ENCODE results near the gene DEGS1. TPM values are rescaled to one million over a fixed set of nuclear protein-coding genes. Genes with fewer than 3 reads are reported as not detected.
"Not testable (repeated sequence)": the region's sequence is repeated elsewhere in the genome, so short reads cannot be mapped to it uniquely, and the experiment has no call there.

The DEGS1 gene
- polyA plus RNA-seq, 3 donors from 2014 or later, result 60.7 to 93.9 (median 65.9) TPM

- H3K4me1 Mint-ChIP-seq, result peaks cover 19 to 20% of the 10 kb centered on the region in 2 donors
- H3K4me3 Mint-ChIP-seq, result peak overlapping the region; percentile 56 to 88 (median 77)
- H3K36me3 Mint-ChIP-seq; H3K27me3 Mint-ChIP-seq (ENCODE audit: low read depth in 3 of 3); H3K9me3 Mint-ChIP-seq; DNase-seq: not testable (repeated sequence)
- H3K27ac Mint-ChIP-seq, result peak overlapping the region; percentile 50 to 94 (median 92)
These were observed 23.0 kb downstream of the DEGS1 start for GRCh38 chr1:224205931-224206538.

GRCh38 chr1:224211206-224211962, 28.3 kb downstream of the DEGS1 start:
- H3K9me3 Mint-ChIP-seq, result no peaks in the 10 kb centered on the region
- H3K36me3 Mint-ChIP-seq, result no peaks in the 10 kb centered on the region
- peaks cover 0 to 3% of the 10 kb centered on the region in 2 donors for H3K4me1 Mint-ChIP-seq
- H3K27ac Mint-ChIP-seq, result no peak overlapping the region
- H3K4me3 Mint-ChIP-seq, result no peak overlapping the region
- DNase-seq, result no peak
- no peaks in the 10 kb centered on the region for H3K27me3 Mint-ChIP-seq (ENCODE audit: low read depth in 3 of 3)

- no peaks in the 10 kb centered on the region for H3K36me3 Mint-ChIP-seq
- DNase-seq, result no peak
- no peak overlapping the region for H3K27ac Mint-ChIP-seq
- H3K4me1 Mint-ChIP-seq, result no peaks in the 10 kb centered on the region
- H3K9me3 Mint-ChIP-seq, result no peaks in the 10 kb centered on the region
- no peaks in the 10 kb centered on the region for H3K27me3 Mint-ChIP-seq (ENCODE audit: low read depth in 3 of 3)
- H3K4me3 Mint-ChIP-seq, result no peak overlapping the region
These were observed 29.6 kb downstream of the DEGS1 start for GRCh38 chr1:224212618-224213061.

GRCh38 chr1:224213438-224214119, 30.5 kb downstream of the DEGS1 start:
- Mint-ChIP-seq H3K4me3 (no peak overlapping the region), H3K27ac (no peak overlapping the region), H3K4me1 (no peaks in the 10 kb centered on the region), H3K36me3 (no peaks in the 10 kb centered on the region), H3K9me3 (no peaks in the 10 kb centered on the region), H3K27me3 (ENCODE audit: low read depth in 3 of 3) (no peaks in the 10 kb centered on the region)
- DNase-seq, result no peak

GRCh38 chr1:224216382-224216781, 33.3 kb downstream of the DEGS1 start:
- no peak overlapping the region for H3K27ac Mint-ChIP-seq
- H3K27me3 Mint-ChIP-seq (ENCODE audit: low read depth in 3 of 3), result no peaks in the 10 kb centered on the region
- no peak for DNase-seq
- H3K4me3 Mint-ChIP-seq, result no peak overlapping the region
- no peaks in the 10 kb centered on the region for H3K36me3 Mint-ChIP-seq
- no peaks in the 10 kb centered on the region for H3K4me1 Mint-ChIP-seq
- no peaks in the 10 kb centered on the region for H3K9me3 Mint-ChIP-seq

GRCh38 chr1:224217655-224218623, 34.9 kb downstream of the DEGS1 start:
- no peak overlapping the region for H3K4me3 Mint-ChIP-seq
- H3K4me1 Mint-ChIP-seq, result no peaks in the 10 kb centered on the region
- no peak for DNase-seq
- H3K27ac Mint-ChIP-seq, result no peak overlapping the region
- no peaks in the 10 kb centered on the region for H3K36me3 Mint-ChIP-seq
- no peaks in the 10 kb centered on the region for H3K9me3 Mint-ChIP-seq
- no peaks in the 10 kb centered on the region for H3K27me3 Mint-ChIP-seq (ENCODE audit: low read depth in 3 of 3)

- Mint-ChIP-seq H3K36me3 (no peaks in the 10 kb centered on the region), H3K9me3 (no peaks in the 10 kb centered on the region), H3K4me1 (no peaks in the 10 kb centered on the region), H3K4me3 (no peak overlapping the region), H3K27me3 (ENCODE audit: low read depth in 3 of 3) (no peaks in the 10 kb centered on the region), H3K27ac (peak overlapping the region in 1 of 6 donors; percentile 4)
- no peak for DNase-seq
These were observed 36.1 kb downstream of the DEGS1 start for GRCh38 chr1:224219011-224219611.

- Mint-ChIP-seq H3K4me3 (no peak overlapping the region), H3K4me1 (no peaks in the 10 kb centered on the region), H3K36me3 (no peaks in the 10 kb centered on the region), H3K27ac (no peak overlapping the region), H3K27me3 (ENCODE audit: low read depth in 3 of 3) (no peaks in the 10 kb centered on the region), H3K9me3 (no peaks in the 10 kb centered on the region)
- no peak for DNase-seq
These were observed 36.6 kb downstream of the DEGS1 start for GRCh38 chr1:224219612-224220059.

- Mint-ChIP-seq H3K4me1 (no peaks in the 10 kb centered on the region), H3K4me3 (no peak overlapping the region), H3K9me3 (no peaks in the 10 kb centered on the region), H3K36me3 (peaks cover 8 to 12% (median 12%) of the 10 kb centered on the region in 3 donors), H3K27ac (no peak overlapping the region), H3K27me3 (ENCODE audit: low read depth in 3 of 3) (peaks cover 0 to 3% (median 0%) of the 10 kb centered on the region in 3 donors)
- DNase-seq, result no peak
These were observed 41.0 kb downstream of the DEGS1 start for GRCh38 chr1:224223819-224224714.

GRCh38 chr1:224226849-224227502, 43.9 kb downstream of the DEGS1 start:
- DNase-seq, result no peak
- no peaks in the 10 kb centered on the region for H3K4me1 Mint-ChIP-seq
- no peak overlapping the region for H3K4me3 Mint-ChIP-seq
- peaks cover 0 to 3% (median 0%) of the 10 kb centered on the region in 3 donors for H3K27me3 Mint-ChIP-seq (ENCODE audit: low read depth in 3 of 3)
- H3K36me3 Mint-ChIP-seq, result peaks cover 8 to 25% (median 19%) of the 10 kb centered on the region in 3 donors
- no peak overlapping the region for H3K27ac Mint-ChIP-seq
- H3K9me3 Mint-ChIP-seq, result no peaks in the 10 kb centered on the region

- DNase-seq, result no peak
- Mint-ChIP-seq H3K27me3 (ENCODE audit: low read depth in 3 of 3) (no peaks in the 10 kb centered on the region), H3K9me3 (no peaks in the 10 kb centered on the region), H3K27ac (no peak overlapping the region), H3K36me3 (peaks cover 12 to 37% (median 30%) of the 10 kb centered on the region in 3 donors), H3K4me1 (no peaks in the 10 kb centered on the region), H3K4me3 (no peak overlapping the region)
These were observed 51.0 kb downstream of the DEGS1 start for GRCh38 chr1:224234017-224234416.
